ENCODE data around the gene SPPL2B. TPM values are rescaled to one million over a fixed set of nuclear protein-coding genes. Genes with fewer than 3 reads are reported as not detected.

SPPL2B gene, protein sequence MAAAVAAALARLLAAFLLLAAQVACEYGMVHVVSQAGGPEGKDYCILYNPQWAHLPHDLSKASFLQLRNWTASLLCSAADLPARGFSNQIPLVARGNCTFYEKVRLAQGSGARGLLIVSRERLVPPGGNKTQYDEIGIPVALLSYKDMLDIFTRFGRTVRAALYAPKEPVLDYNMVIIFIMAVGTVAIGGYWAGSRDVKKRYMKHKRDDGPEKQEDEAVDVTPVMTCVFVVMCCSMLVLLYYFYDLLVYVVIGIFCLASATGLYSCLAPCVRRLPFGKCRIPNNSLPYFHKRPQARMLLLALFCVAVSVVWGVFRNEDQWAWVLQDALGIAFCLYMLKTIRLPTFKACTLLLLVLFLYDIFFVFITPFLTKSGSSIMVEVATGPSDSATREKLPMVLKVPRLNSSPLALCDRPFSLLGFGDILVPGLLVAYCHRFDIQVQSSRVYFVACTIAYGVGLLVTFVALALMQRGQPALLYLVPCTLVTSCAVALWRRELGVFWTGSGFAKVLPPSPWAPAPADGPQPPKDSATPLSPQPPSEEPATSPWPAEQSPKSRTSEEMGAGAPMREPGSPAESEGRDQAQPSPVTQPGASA
- total RNA-seq, result 30.1 and 64.8 TPM in 2 replicates

DNA sequence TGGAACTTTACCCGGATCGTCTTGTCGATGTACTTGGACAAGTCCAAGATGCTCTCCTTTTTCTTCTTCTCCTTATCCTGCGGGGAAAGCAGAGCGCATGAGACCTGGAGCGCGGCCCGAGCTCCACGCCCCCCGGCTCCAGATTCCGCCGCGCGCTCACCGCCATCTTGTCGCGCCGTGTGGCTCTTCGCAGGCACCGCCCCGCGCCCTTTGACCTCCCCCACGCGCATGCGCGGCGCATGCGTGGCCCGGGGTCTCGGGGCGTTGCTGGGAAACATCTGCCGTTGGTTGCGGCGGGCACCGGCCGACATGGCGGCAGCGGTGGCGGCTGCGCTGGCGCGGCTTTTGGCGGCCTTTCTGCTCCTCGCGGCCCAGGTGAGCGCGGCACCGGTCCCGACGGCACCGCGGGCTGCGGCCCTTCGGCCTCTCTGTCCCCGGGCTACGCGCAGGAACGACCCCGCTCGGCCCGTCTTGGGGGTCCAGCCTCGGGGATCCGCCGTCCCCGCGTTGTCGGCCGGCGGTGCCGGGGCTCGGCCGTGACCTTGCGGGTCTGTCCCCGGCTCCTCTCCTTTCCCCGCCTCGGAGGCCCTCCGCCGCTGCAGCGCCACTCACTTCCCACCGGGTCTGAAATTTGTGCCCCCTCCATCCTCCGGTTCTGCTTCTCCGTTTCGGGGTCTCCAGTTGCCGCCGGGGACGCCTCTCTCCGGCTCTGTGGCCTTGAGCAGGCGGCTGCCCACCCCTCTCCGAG lies at the start of gene SPPL2B, which contains the start of gene LSM7:
SPPL2B (plus strand) TSS at position 284 of the 748 bp plus-strand sequence; CDS start at position 310, 26 bp downstream.
LSM7 (minus strand) TSS at position 186 of the 748 bp plus-strand sequence; CDS start at position 166, 20 bp downstream.

DNA sequence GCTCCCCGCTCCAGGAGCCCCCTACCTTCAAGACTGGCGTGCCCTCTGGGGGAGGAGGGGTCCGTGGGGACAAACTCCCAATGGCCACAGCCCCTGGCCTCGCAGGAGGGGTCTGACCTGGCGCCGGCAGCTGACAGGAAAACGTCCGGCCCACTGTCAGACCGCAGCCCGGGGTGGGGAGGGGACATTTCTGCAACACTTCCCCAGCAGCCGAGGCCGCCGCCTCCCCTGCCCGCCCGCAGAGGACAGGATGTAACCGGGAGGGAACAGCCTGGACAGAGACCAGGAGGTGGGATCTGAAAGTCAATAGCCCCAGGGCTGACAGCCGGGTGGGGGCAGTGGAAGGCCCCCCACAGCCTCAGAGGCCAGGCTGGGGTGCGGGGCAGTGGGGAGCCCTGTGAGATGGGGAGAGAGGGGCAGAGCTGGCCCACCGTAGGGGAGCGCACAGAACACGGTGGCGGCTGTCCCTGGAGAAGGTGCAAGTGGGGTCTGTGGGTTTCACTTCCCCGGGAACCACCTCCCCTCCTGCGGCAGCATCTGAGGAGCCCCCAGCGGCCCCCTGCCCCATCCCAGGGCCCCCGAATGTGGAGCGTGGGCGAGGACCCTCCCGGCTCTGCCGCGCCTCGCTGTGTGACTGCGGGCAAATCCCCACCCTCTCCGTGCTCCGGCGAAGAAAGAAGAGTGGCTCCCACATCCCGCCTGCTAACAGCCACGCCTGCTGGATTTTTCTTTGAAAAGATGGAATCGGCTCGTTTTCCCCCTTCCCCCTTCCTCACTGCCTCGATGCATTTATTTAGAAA lies 46.2 kb upstream of the SPPL2B start, which contains the start of gene PEAK3:
PEAK3 (minus strand) TSS at position 114 of the 800 bp plus-strand sequence. CDS start 1,244 bp downstream, outside the sequence.

DNA sequence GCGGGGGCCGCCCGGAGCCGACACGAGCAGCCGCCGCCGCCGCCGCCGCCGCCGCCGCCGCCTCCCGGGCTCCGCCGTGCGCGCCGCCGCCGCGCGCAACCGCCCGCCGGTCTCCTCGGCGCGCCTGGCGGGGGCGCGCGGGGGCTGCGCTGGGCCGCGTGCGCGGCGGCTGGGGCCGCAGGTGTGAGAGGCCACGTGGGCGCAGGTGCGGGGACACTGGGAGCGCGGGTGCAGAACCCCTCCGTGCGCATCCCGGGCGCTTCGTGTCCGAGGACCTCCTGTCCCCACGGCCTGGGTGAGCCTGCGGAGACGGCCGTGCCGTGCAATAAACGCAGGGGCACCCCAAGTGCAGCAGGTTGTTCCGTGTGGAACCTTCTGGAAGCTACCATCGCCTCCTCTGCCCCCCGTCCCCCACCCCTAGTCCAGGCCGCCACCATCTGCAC lies 20.3 kb upstream of the SPPL2B start, which contains the start of gene LINGO3:
LINGO3 (minus strand) TSS at position 41 of the 443 bp plus-strand sequence. CDS start 16,378 bp downstream, outside the sequence.

DNA sequence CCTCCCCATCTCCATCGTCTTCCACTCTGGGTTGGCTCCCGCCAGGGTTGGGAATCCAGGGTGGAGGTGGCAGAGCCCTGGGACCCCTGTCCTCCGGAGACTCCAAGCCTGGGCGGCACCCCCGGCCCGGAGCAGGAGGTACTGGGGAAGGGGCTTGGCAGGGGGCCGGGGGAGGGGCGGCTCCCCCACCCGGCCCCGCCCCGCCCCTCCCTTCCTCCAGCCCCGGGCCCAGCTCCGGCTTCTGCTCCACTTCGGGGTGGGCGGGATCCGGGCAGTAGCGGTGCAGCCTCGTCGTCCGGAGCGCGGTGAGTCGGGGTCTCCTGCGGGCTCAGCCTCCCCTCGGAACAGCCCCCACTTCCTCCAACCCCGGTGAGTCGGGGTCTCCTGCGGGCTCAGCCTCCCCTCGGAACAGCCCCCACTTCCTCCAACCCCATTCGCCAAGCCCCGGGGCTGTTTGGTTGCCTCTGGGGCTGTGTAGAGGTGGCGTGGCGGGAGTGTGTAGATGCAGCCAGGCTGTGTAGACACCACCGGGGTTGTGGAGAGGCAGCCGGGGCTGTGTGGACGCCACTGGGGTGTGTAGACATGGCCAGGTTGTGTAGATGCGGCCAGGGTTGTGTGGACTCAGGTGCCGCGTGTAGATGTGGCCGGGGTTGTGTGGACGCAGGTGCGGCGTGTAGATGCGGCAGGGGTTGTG lies 31.7 kb downstream of the SPPL2B start, which contains the start of gene TMPRSS9:
TMPRSS9 (plus strand) TSS at position 274 of the 694 bp plus-strand sequence. CDS start 29,521 bp downstream, outside the sequence.

Other genes with a start within 250 kb of the SPPL2B start
- 48.3 and 50.0 TPM in 2 replicates for gene MOB3A, start 232.4 kb upstream of the SPPL2B start, total RNA-seq
- 2.1 and 4.1 TPM in 2 replicates for gene IZUMO4, start 231.8 kb upstream of the SPPL2B start, total RNA-seq
- 120 and 148 TPM in 2 replicates for gene AP3D1, start 177.1 kb upstream of the SPPL2B start, total RNA-seq
- 19.1 and 23.3 TPM in 2 replicates for gene DOT1L, start 164.8 kb upstream of the SPPL2B start, total RNA-seq
- 94.7 and 152 TPM in 2 replicates for gene PLEKHJ1, start 92.4 kb upstream of the SPPL2B start, total RNA-seq
- gene SF3A2, start 91.9 kb upstream of the SPPL2B start, total RNA-seq, result 83.1 and 84.6 TPM in 2 replicates
- 0.16 and 1.8 TPM in 2 replicates for gene AMH, start 79.4 kb upstream of the SPPL2B start, total RNA-seq
- gene JSRP1, start 72.3 kb upstream of the SPPL2B start, total RNA-seq, result 0.13 and 0.16 TPM in 2 replicates
- not detected in 2 replicates for gene PEAK3, start 46.5 kb upstream of the SPPL2B start, total RNA-seq
- gene LINGO3, start 20.5 kb upstream of the SPPL2B start, total RNA-seq, result not detected in 2 replicates
- 189 and 329 TPM in 2 replicates for gene LSM7, start 98 bp upstream of the SPPL2B start, total RNA-seq
- gene TMPRSS9, start 31.6 kb downstream of the SPPL2B start, total RNA-seq, result not detected in 2 replicates
- gene TIMM13, start 98.9 kb downstream of the SPPL2B start, total RNA-seq, result 75.7 and 95.5 TPM in 2 replicates
- 51.6 and 184 TPM in 2 replicates for gene LMNB2, start 128.3 kb downstream of the SPPL2B start, total RNA-seq
- gene GADD45B, start 147.4 kb downstream of the SPPL2B start, total RNA-seq, result 61.1 and 83.2 TPM in 2 replicates

Measured in mesangial cell (primary cell).